OCI-LY7 (cell line): ENCODE measurements around the gene POP4.

ENCODE experiments used
- CTCF ChIP-seq: fragments of 200-600 bp; sonication (generic); conservative IDR thresholded peaks from 2 replicates; pipeline ENCODE4 v1.5.1; 2014; ENCODE audit warnings: mild to moderate bottlenecking, antibody characterized with exemption, low read length, moderate library complexity, mixed read lengths
- EZH2phosphoT487 ChIP-seq: fragments of 200-600 bp; sonication (generic); IDR thresholded peaks from 2 replicates; pipeline ENCODE4 v1.6.1; 2018; ENCODE audit warnings: low read depth, borderline replicate concordance, mild to moderate bottlenecking, mixed run types, antibody characterized with exemption, low read length, moderate library complexity, mixed read lengths

- TF ChIP-seq CTCF (no peak), EZH2phosphoT487 (no peak)
These were observed 32.6 kb upstream of the POP4 start for GRCh38 chr19:29573486-29573885.
